HT1080 (cell line): ENCODE results near the gene SCGB1A1. TPM values are rescaled to one million over a fixed set of nuclear protein-coding genes. Genes with fewer than 3 reads are reported as not detected.
"Not testable (repeated sequence)": the region's sequence is repeated elsewhere in the genome, so short reads cannot be mapped to it uniquely, and the experiment has no call there.

Source experiments
- DNase-seq: peaks from one replicate; pipeline ENCODE4 v3.0.0-alpha.2; 2015; ENCODE audit warnings: low read depth
- polyA plus RNA-seq, 2 experiments: library from polyadenylated mRNA; depleted of rRNA; stranded (reverse); fragments of >200 nt; gene quantifications; 2 replicates each; pipeline ENCODE4 v1.2.3, GENCODE V29; 2015
- total RNA-seq: library from RNA; depleted of rRNA; stranded (reverse); fragments of >200 nt; shearing (Covaris generic); gene quantifications from 2 replicates; pipeline ENCODE4 v1.2.3, GENCODE V29; 2014; rRNA removed

Gene SCGB1A1
- total RNA-seq: not detected in 2 replicates
- polyA plus RNA-seq (2015; cell fraction: cytosol; rRNA removed): not detected in 2 replicates
- not detected in 2 replicates for polyA plus RNA-seq (2015; cell fraction: nucleus; rRNA removed)

DNA sequence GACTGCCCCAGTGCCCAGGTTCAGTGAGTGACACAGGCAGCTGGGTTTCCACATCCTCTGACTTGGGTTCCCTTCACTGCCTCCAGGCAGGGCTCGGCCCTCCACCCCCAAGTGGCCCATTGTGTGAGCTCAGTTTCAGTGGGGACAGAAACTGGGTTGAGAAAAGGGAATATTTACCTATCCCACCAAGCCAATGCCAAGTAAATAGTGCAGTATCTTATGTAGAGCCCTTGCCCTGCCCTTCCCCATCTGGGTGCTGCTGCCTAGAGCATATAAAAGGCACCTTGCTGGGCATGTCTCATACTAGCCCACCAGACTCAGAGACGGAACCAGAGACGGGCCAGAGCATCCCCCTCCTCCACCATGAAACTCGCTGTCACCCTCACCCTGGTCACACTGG lies at the start of gene SCGB1A1:
SCGB1A1 (plus strand) TSS at position 301 of the 400 bp plus-strand sequence; CDS start at position 364, 63 bp downstream.
- DNase-seq: no peak

GRCh38 chr11:62370743-62371440 lies 47.9 kb upstream of the SCGB1A1 start:
- DNase-seq: no peak

GRCh38 chr11:62372871-62373270 lies 46.0 kb upstream of the SCGB1A1 start:
- DNase-seq: no peak

- DNase-seq: no peak
These were observed 45.2 kb upstream of the SCGB1A1 start for GRCh38 chr11:62373464-62374119.

GRCh38 chr11:62374801-62375200 lies 44.0 kb upstream of the SCGB1A1 start:
- no peak for DNase-seq

- DNase-seq: peak; percentile 25
These were observed 40.3 kb upstream of the SCGB1A1 start for GRCh38 chr11:62378459-62379063.

- not testable (repeated sequence) for DNase-seq
These were observed 39.2 kb upstream of the SCGB1A1 start for GRCh38 chr11:62379586-62379985.

GRCh38 chr11:62380821-62381245 lies 38.0 kb upstream of the SCGB1A1 start:
- DNase-seq: peak; percentile 62

GRCh38 chr11:62383822-62384221 lies 35.0 kb upstream of the SCGB1A1 start:
- no peak for DNase-seq

DNA sequence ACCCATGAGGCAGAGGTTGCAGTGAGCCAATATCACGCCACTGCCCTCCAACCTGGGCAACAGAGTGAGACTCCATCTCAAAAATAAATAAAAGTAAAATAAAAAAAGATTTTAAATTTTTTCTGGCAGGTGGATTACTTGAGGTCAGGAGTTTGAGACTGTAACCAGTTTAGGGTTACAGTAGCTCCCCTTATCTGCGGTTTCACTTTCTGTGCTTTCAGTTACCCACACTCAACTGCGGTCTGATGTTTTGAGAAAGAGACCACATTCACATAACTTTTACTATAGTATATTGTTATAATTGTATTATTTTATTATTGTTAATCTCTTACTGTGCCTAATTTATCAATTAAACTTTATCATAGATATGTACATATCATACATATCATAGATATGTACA lies 32.8 kb upstream of the SCGB1A1 start:
- not testable (repeated sequence) for DNase-seq

- DNase-seq: no peak
These were observed 31.5 kb upstream of the SCGB1A1 start for GRCh38 chr11:62387381-62387780.

GRCh38 chr11:62388999-62389398 lies 29.8 kb upstream of the SCGB1A1 start:
- DNase-seq: no peak

- DNase-seq: no peak
These were observed 28.6 kb upstream of the SCGB1A1 start for GRCh38 chr11:62390237-62390636.

- DNase-seq: no peak
These were observed 28.1 kb upstream of the SCGB1A1 start for GRCh38 chr11:62390722-62391121.

- no peak for DNase-seq
These were observed 27.0 kb upstream of the SCGB1A1 start for GRCh38 chr11:62391642-62392425.

DNA sequence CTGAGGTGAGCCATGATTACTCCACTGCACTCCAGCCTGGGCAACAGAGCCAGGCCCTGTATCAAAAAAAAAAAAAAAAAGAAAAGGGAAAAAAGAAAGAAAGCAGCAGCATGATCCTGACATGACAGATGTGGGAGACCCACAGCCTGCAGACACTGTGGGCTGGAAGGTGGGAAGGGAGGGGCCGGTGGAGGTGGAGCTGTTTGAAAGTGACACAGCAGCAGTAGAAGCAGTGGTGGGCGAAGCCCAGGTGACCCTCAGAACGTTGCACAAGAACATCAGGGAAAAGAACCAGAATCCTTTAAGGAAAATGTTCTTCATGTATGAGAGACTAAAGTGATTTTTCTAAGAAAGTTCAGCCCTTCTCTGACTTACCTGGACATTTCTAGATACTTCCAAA lies 26.3 kb upstream of the SCGB1A1 start:
- no peak for DNase-seq

- peak; percentile 34 for DNase-seq
These were observed 25.7 kb upstream of the SCGB1A1 start for GRCh38 chr11:62393061-62393611.

DNA sequence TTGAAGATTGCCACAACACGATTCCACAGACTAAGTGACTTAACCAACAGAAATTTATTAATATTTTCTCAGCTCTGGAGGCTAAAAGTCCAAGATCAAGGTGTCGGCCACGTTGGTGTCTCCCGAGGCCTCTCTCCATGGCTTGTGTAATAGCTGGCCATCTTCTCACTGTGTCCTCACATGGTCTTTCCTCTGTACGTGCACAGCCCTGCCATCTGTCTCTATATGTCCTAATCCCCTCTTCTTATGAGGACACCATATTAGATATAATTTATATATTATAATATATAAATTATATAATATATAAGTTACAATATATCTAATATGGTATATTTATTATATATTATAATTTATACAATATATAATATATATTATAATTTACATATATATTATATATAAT lies 25.1 kb upstream of the SCGB1A1 start:
- no peak for DNase-seq

GRCh38 chr11:62394825-62395538 lies 23.9 kb upstream of the SCGB1A1 start:
- peak; percentile 72 for DNase-seq

DNA sequence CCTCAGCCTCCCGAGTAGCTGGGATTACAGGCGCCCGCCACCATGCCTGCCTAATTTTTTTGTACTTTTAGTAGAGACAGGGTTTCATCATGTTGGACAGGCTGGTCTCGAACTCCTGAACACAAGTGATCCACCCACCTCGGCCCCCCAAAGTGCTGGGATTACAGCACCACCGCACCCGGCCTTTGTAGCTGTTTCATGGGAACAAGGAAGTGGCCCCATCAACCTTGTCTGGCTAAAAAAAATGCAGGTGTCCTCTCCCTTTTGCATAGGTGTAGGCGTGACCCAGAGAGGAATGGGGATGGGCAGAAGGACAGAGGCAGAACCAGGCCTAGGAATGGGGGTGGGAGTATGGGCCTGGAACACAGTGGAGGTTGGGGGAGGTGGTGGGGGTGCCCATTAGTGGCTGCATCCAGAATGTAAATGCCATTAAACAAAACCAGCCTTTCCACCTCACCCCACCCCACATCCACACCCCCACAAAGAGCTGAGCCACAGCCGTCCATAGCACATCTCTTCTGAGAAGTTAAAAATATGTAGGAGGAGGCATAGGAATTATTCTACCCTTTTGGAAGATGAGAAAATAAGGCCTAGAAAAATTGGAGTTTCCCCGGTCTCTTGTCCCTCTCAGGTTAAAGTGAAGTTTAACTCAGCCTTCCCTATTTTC lies 22.8 kb upstream of the SCGB1A1 start:
- no peak for DNase-seq
